GM18519 (cell line): ENCODE measurements around the gene TMEM231.

Source experiments
- ATAC-seq: cut with Tn5 transposase; IDR thresholded peaks from one replicate; pipeline ENCODE4 v1.9.1; 2021; ENCODE audit warnings: mild to moderate bottlenecking, moderate library complexity; ENCODE audit not compliant: unreplicated experiment, low FRiP score

TMEM231 gene

GRCh38 chr16:75495076-75495674, 60.9 kb downstream of the TMEM231 start, which contains the start of gene CHST6:
CHST6 (minus strand) TSS chr16:75495441; CDS start chr16:75479828, 15,613 bp downstream.
- no peak for ATAC-seq

DNA sequence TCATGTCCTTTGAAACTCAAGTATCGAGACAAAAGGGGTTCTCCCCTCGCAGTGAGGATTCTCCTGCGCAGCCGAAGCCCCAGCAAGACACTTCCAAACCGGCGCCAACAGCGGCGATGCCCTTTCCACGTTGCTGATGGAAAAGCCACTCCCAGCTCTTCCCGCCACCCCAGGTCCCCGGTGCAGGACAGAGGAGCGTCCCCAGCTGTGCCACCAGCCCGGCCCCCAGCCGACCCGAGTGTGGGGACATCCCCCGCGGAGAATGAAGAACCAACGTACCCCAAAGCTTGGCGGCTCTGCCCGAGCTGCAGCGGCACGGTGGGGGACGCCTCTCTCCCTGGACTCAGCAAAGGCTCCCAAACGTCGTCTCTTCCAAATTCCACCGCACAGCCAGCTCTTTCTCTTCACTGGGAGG, 61.4 kb downstream of the TMEM231 start:
- ATAC-seq: no peak

GRCh38 chr16:75494184-75494583, 61.9 kb downstream of the TMEM231 start:
- ATAC-seq: no peak

DNA sequence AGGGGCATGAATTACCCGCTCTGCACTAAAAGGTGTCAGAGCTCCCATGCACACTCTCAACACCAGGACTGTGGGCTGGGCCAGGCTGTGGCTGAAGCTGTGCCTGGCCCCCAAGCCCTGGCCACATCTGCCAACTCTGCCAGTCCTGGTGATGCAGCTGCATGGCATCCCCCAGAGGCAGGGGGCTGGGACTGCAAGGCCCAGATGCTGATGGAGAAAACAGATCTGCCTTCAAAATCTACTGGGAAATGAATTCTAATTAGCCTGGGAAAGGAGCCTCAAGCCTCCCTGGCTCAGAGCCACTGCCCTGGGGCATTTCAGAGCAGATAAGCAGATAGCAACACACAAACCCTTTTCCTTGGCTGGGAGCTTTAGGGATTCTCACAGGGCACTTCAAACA, 64.2 kb downstream of the TMEM231 start:
- ATAC-seq: no peak

DNA sequence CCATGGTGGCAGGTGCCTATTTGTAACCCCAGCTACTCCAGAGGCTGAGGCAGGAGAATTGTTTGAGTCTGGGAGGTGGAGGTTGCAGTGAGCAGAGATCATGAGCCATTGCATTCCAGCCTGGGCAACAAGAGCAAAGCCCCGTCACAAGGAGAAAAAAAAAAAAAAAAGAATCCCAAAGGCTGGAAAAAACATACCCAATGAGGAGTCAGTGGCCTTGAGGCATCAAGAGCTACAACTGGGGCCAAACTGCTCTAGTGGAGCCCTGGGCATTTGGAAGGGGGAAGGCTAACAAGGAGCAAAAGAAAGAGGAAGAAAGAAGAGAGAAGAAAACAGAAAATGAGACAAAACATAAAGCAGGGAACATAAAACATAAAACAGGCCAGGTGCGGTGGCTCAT, 67.7 kb downstream of the TMEM231 start:
- ATAC-seq: no peak
